HL-60 (cell line): Measurements from ENCODE around the gene GRM8.

Source experiments
- POLR2AphosphoS5 ChIP-seq: IDR thresholded peaks from 2 replicates; pipeline ENCODE4 v1.6.1; 2012; ENCODE audit warnings: low read depth
- TF ChIP-seq, protein P1 (sequence below): IDR thresholded peaks from one replicate; pipeline ENCODE4 v1.5.1; 2011; ENCODE audit warnings: low read length, control low read depth, inconsistent platforms; ENCODE audit not compliant: insufficient read depth

- TF ChIP-seq, protein P1, sequence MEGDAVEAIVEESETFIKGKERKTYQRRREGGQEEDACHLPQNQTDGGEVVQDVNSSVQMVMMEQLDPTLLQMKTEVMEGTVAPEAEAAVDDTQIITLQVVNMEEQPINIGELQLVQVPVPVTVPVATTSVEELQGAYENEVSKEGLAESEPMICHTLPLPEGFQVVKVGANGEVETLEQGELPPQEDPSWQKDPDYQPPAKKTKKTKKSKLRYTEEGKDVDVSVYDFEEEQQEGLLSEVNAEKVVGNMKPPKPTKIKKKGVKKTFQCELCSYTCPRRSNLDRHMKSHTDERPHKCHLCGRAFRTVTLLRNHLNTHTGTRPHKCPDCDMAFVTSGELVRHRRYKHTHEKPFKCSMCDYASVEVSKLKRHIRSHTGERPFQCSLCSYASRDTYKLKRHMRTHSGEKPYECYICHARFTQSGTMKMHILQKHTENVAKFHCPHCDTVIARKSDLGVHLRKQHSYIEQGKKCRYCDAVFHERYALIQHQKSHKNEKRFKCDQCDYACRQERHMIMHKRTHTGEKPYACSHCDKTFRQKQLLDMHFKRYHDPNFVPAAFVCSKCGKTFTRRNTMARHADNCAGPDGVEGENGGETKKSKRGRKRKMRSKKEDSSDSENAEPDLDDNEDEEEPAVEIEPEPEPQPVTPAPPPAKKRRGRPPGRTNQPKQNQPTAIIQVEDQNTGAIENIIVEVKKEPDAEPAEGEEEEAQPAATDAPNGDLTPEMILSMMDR: no peak
- no peak for TF ChIP-seq POLR2AphosphoS5
Observed at GRCh38 chr7:126569402-126569801, 683.3 kb downstream of the GRM8 start.
